Parathyroid adenoma (tissue), 2 donors: ENCODE data around the gene SYT2.
"Not testable (repeated sequence)": the region's sequence is repeated elsewhere in the genome, so short reads cannot be mapped to it uniquely, and the experiment has no call there.

Experiments
- H2AFZ ChIP-seq: fragments of 300-600 bp; sonication (generic); one replicate; pipeline ENCODE4 v1.7.0; 2017; ENCODE audit warnings: antibody characterized with exemption, mild to moderate bottlenecking
- H3K27ac ChIP-seq: fragments of 300-600 bp; sonication (generic); one replicate; pipeline ENCODE4 v1.7.0; 2017
- H3K27me3 ChIP-seq: fragments of 300-600 bp; sonication (generic); one replicate; pipeline ENCODE4 v1.7.0; 2017; ENCODE audit warnings: low read length; ENCODE audit not compliant: control insufficient read depth, insufficient read depth
- H3K36me3 ChIP-seq: fragments of 300-600 bp; sonication (generic); one replicate; pipeline ENCODE4 v1.7.0; 2017; ENCODE audit warnings: low read length; ENCODE audit not compliant: control insufficient read depth, insufficient read depth
- H3K4me1 ChIP-seq: fragments of 300-600 bp; sonication (generic); one replicate; pipeline ENCODE4 v1.7.0; 2017; ENCODE audit warnings: control low read depth
- H3K4me2 ChIP-seq: fragments of 300-600 bp; sonication (generic); one replicate; pipeline ENCODE4 v1.7.0; 2017; ENCODE audit warnings: low read length
- H3K4me3 ChIP-seq: fragments of 300-600 bp; sonication (generic); one replicate; pipeline ENCODE4 v1.7.0; 2017; ENCODE audit warnings: low read depth, low read length
- H3K79me2 ChIP-seq: fragments of 300-600 bp; sonication (generic); one replicate; pipeline ENCODE4 v1.7.0; 2017; ENCODE audit warnings: control low read depth
- H3K9ac ChIP-seq: fragments of 300-600 bp; sonication (generic); one replicate; pipeline ENCODE4 v1.7.0; 2017; ENCODE audit warnings: mild to moderate bottlenecking
- H3K9me3 ChIP-seq: fragments of 300-600 bp; sonication (generic); one replicate; pipeline ENCODE4 v1.7.0; 2017; ENCODE audit warnings: low read length; ENCODE audit not compliant: control insufficient read depth
- TF ChIP-seq, protein P1 (sequence below): fragments of 300-600 bp; sonication (generic); IDR thresholded peaks from one replicate; pipeline ENCODE4 v1.7.0; 2017; ENCODE audit warnings: antibody characterized with exemption, mild to moderate bottlenecking
- donor health status: primary hyperparathyroidism.

SYT2 gene

DNA sequence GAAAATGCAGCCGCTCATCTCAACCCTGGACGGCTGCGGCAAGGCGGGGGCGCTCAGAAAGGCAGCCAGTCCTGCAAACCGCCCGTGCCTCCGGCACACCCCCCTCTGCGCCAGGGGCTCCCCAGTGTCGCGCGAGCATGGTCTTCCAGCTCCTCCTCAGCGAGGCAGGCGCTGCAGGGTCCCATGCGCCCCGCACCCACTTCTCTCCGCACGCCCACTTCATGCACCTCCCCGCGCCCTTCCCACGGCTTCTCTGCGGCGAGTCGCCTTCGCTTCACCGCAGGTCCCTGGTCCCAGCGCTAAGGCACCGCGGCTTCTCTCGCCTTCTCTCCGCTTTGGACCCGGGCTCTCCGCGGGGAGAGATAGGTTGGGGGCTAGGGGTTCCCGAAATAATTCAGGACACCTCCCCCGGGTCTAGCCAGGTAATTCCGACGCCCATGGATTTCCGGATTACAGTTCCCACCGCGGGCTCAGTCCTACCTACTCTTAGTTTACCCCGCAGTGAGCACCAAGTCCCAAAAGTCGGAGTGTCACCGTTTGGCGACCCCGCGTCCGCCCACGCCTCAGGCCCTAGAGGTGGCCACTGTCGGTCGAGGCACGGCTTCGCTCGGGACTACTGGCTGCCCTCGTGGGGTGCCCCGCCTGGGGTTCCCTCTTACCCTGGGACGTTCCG is 67.5 kb downstream of the SYT2 start:
- H3K9me3 ChIP-seq, result no peaks in the 10 kb centered on the region
- no peaks in the 10 kb centered on the region for H3K27me3 ChIP-seq
- H3K79me2 ChIP-seq, result no peaks in the 10 kb centered on the region
- H3K4me2 ChIP-seq, result peak overlapping the region; percentile 39
- TF ChIP-seq, protein P1, sequence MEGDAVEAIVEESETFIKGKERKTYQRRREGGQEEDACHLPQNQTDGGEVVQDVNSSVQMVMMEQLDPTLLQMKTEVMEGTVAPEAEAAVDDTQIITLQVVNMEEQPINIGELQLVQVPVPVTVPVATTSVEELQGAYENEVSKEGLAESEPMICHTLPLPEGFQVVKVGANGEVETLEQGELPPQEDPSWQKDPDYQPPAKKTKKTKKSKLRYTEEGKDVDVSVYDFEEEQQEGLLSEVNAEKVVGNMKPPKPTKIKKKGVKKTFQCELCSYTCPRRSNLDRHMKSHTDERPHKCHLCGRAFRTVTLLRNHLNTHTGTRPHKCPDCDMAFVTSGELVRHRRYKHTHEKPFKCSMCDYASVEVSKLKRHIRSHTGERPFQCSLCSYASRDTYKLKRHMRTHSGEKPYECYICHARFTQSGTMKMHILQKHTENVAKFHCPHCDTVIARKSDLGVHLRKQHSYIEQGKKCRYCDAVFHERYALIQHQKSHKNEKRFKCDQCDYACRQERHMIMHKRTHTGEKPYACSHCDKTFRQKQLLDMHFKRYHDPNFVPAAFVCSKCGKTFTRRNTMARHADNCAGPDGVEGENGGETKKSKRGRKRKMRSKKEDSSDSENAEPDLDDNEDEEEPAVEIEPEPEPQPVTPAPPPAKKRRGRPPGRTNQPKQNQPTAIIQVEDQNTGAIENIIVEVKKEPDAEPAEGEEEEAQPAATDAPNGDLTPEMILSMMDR, result no peak
- H3K9ac ChIP-seq, result no peak overlapping the region
- H3K4me1 ChIP-seq, result no peaks in the 10 kb centered on the region
- no peaks in the 10 kb centered on the region for H3K36me3 ChIP-seq
- no peak overlapping the region for H3K27ac ChIP-seq
- H3K4me3 ChIP-seq, result peak overlapping the region; percentile 23
- H2AFZ ChIP-seq, result peak overlapping the region; percentile 22

DNA sequence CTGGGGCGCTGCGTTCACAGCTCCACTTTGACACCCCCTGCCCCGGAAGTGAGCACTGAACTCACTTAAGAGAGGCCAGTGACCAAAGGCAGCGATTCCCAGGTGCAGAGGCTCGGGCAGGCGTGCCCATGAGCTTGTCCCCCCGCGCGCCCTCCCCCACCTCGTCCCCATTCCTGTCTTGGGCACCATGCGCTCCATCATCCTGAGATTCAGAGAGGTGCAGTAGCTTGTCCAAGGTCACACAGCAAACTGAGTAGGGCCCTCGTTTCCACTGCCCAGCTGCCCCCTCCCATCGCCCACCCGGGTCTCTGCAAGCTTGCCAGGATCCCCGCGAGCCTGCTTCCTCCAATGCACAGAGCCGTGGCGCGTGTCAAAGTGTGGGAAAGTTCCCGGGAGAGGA is 68.0 kb downstream of the SYT2 start:
- Histone ChIP-seq H3K27ac (no peak overlapping the region), H3K4me1 (no peaks in the 10 kb centered on the region), H3K79me2 (no peaks in the 10 kb centered on the region), H3K4me2 (peak overlapping the region; percentile 39), H3K36me3 (no peaks in the 10 kb centered on the region), H3K9ac (no peak overlapping the region), H3K4me3 (no peak overlapping the region), H3K27me3 (no peaks in the 10 kb centered on the region), H2AFZ (no peak overlapping the region), H3K9me3 (no peaks in the 10 kb centered on the region)
- TF ChIP-seq, protein P1, result no peak

DNA sequence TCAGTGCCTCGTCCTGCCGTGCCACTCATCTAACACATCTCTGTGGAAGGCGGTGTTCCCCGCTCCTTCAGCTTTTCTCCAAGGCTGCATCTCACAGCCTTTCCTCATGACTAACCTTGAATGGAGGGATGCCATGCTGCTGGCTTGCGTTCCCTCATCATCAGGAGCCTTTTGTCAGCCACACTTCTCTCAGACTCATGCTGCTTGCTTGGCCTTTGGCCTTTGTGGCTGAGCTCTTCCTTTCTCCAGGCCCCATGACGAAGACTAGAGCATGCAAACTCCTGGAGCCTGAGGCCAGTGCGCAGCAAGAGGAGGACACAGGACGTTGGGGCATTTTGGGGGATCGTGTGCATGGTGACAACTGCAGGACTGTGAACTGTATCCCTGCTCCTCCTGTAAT is 70.8 kb downstream of the SYT2 start:
- TF ChIP-seq, protein P1, result no peak
- Histone ChIP-seq H3K27me3 (no peaks in the 10 kb centered on the region), H2AFZ (no peak overlapping the region), H3K79me2 (no peaks in the 10 kb centered on the region), H3K36me3 (no peaks in the 10 kb centered on the region), H3K27ac (no peak overlapping the region), H3K9me3 (no peaks in the 10 kb centered on the region), H3K4me3 (no peak overlapping the region), H3K9ac (no peak overlapping the region), H3K4me2 (no peak overlapping the region), H3K4me1 (no peaks in the 10 kb centered on the region)

DNA sequence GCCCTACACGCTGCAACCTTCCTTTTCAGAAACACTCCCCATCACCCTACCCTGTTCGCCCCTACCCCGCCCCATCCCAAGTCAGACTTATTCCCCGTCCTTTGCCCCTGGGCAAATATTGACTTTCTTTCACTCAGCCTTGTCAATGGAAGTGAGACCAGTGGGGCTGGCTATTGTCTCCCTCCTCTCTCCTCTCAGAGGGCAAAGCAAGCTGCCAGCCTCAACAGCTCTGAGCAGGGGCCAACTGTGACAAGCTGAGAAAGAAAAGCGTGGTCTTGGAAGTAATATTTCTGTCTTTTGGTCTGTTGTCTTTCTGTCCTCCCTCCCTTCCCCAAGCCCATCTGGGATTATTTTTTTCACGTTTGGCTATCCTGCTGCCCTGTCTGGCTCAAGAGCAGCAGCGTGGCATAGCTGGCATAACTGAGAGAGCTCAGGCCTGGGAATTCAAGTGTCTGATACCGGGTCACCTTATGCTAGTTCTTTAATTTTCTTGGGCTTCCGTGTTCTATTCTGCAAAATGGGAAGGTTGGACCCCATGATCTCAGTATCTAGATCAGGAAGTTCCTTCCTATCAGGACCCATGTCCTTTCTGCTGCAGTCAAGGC is 71.5 kb downstream of the SYT2 start:
- H3K27ac ChIP-seq, H3K36me3 ChIP-seq, H3K79me2 ChIP-seq, H3K9me3 ChIP-seq, H3K27me3 ChIP-seq, H2AFZ ChIP-seq, H3K9ac ChIP-seq, H3K4me1 ChIP-seq, H3K4me2 ChIP-seq, H3K4me3 ChIP-seq: not testable (repeated sequence)

DNA sequence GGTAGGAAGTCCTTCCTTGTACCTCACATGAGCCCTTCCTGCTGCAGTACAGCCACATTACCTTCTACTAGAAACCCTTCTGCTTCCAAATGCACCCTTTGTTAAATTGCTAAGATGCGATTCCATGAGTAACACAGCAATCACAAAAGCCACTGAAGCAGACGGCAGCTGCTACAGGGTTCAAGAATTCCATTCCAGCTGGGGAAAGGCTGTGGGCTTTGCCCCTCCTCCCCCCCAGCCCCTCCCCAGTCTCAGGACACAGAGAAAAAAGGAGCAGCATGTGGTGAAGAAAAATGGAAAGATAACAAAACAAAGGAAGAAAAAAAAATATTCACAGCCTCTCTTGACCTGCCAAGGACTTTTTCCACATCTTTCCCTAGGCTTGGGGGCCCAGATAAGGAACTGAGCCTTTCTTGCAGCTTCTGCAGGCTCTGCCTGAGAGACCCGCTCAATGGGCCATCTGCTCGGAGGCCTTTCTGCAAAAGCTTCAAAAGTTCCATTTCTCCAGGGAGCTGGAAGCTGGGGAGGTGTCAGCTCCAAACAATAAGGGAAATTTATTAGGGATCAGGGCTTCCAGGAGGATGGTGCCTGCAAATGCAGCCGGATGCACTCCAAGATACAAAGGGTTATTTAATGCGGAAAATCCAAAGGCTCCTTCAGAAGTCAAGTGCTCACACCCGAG is 72.1 kb downstream of the SYT2 start:
- no peaks in the 10 kb centered on the region for H3K27me3 ChIP-seq
- H3K79me2 ChIP-seq, result no peaks in the 10 kb centered on the region
- no peaks in the 10 kb centered on the region for H3K9me3 ChIP-seq
- no peak overlapping the region for H3K27ac ChIP-seq
- no peak overlapping the region for H3K4me2 ChIP-seq
- H3K9ac ChIP-seq, result no peak overlapping the region
- H2AFZ ChIP-seq, result no peak overlapping the region
- no peaks in the 10 kb centered on the region for H3K36me3 ChIP-seq
- TF ChIP-seq, protein P1, result no peak
- no peak overlapping the region for H3K4me3 ChIP-seq
- no peaks in the 10 kb centered on the region for H3K4me1 ChIP-seq

DNA sequence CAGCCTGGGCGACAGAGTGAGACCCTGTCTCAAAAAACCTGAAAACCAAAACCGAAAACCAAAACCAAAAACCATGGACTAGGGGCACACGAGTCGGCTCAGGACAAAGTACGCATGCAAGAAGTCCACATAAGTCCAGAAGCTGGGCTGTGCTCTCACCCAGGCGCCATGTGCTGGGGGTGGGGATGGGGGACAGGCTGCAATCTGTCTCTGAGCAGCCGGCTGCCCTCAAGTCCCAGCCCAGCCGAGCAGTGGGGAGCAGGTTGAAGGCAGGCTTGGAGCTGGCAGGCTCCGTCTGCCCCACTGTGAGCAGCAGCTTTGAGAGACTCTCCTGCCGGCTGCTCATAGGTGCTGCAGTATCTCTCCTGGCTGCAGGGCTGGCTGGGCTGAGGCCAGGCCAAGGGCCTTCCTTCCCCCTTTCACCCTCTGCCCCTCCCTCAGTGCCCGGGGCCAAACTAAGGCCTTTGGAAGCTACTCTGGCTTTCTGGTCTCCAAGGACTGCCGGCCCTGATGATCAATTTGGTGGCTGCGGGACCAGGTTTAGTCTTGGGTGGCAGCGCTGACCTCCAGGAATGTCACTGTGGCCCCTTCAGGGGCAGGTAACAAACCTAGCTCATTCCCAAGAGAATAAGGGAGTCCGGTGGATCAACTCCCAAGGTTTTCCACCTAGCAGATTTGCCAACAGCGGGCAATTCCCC is 72.8 kb downstream of the SYT2 start:
- not testable (repeated sequence) for H3K79me2 ChIP-seq, H3K4me3 ChIP-seq, H3K9ac ChIP-seq, H3K4me2 ChIP-seq, H3K27me3 ChIP-seq, H3K36me3 ChIP-seq, H3K9me3 ChIP-seq, H3K27ac ChIP-seq, H3K4me1 ChIP-seq, H2AFZ ChIP-seq

DNA sequence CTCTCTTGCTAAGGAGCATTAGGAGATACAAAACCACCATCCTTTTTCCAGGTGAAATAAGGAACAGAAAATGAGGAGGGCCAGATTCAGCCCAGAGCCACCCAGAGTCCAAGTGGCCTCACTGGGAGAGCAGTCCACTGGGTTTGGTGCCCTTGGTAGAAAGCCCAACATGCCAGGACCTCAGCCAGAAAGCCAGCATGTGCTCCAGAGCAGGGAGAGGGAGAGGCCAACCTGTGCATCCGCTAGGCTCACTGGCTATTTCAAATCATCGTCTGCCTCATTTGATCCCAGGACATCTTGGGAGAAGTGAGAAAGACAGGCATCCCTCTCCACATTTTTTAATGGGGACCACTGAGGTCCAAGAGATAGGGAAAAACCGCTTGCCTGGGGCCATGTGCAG is 74.1 kb downstream of the SYT2 start:
- H3K4me2 ChIP-seq, H3K9ac ChIP-seq, H3K4me1 ChIP-seq, H3K27ac ChIP-seq, H3K27me3 ChIP-seq, H2AFZ ChIP-seq, H3K36me3 ChIP-seq, H3K9me3 ChIP-seq, H3K79me2 ChIP-seq, H3K4me3 ChIP-seq: not testable (repeated sequence)
